ENCODE data around the gene FARSA. TPM values are rescaled to one million over a fixed set of nuclear protein-coding genes. Genes with fewer than 3 reads are reported as not detected.

FARSA gene
- total RNA-seq, 1 donor from 2014 or later = 76.7 TPM

GRCh38 chr19:12881172-12881808 is 52.2 kb downstream of the FARSA start, which contains the start of gene DNASE2:
DNASE2 (minus strand) TSS chr19:12881449; CDS start chr19:12881375, 74 bp downstream.
- no peaks in the 10 kb centered on the region for H3K4me1 Mint-ChIP-seq (ENCODE audit: low read depth, unreplicated experiment)
- peak within 1 kb of the TSS; percentile 87 for H3K4me3 Mint-ChIP-seq (ENCODE audit: unreplicated experiment)
- DNase-seq (ENCODE audit: low read depth) (peak; percentile 82), FAIRE-seq (no peak)
- H3K36me3 Mint-ChIP-seq (ENCODE audit: low read depth, unreplicated experiment) = peaks cover 8% of the 10 kb centered on the region
- no peaks in the 10 kb centered on the region for H3K36me3 ChIP-seq (ENCODE audit: insufficient read depth, low read length)
- H3K27ac ChIP-seq (ENCODE audit: low read depth, low read length) = peak within 1 kb of the TSS; percentile 5
- no peak for TF ChIP-seq CTCF (IDR thresholded peaks at IDR 0.05; ENCODE audit: insufficient read depth, low read depth, low read length)
- TF ChIP-seq EZH2 (IDR thresholded peaks at IDR 0.05; ENCODE audit: insufficient read depth, low read length) = no peak
- no peaks in the 10 kb centered on the region for H4K20me1 ChIP-seq (ENCODE audit: insufficient read depth, low read length)
- peak within 1 kb of the TSS; percentile 75 for H3K27ac Mint-ChIP-seq (ENCODE audit: unreplicated experiment)
- no peaks in the 10 kb centered on the region for H3K79me2 ChIP-seq (ENCODE audit: insufficient read depth, low read length)
- H3K9me3 Mint-ChIP-seq (ENCODE audit: unreplicated experiment) = no peaks in the 10 kb centered on the region
- peaks cover 17% of the 10 kb centered on the region for H3K9me3 ChIP-seq (ENCODE audit: insufficient read depth, low read depth, low read length)
- H3K4me2 ChIP-seq (ENCODE audit: low read length) = peak within 1 kb of the TSS; percentile 94
- peaks cover 18% of the 10 kb centered on the region for H3K27me3 Mint-ChIP-seq (ENCODE audit: low read depth, unreplicated experiment)
- no peaks in the 10 kb centered on the region for H3K4me1 ChIP-seq (ENCODE audit: insufficient read depth, low read length)
- peak within 1 kb of the TSS; percentile 70 for H3K4me3 ChIP-seq (ENCODE audit: insufficient read depth, low read depth, low read length)
- peak within 1 kb of the TSS; percentile 78 for H3K9ac ChIP-seq (ENCODE audit: low read length)
- peaks cover 20% of the 10 kb centered on the region for H3K27me3 ChIP-seq (ENCODE audit: insufficient read depth, low read length)
- H2AFZ ChIP-seq (ENCODE audit: low read depth, low read length) = peak within 1 kb of the TSS; percentile 90

GRCh38 chr19:12880551-12881171 is 52.9 kb downstream of the FARSA start:
- Histone ChIP-seq H2AFZ (ENCODE audit: low read depth, low read length) (peak overlapping the region; percentile 90), H4K20me1 (ENCODE audit: insufficient read depth, low read length) (no peaks in the 10 kb centered on the region), H3K27me3 (ENCODE audit: insufficient read depth, low read length) (peaks cover 18% of the 10 kb centered on the region), H3K4me1 (ENCODE audit: insufficient read depth, low read length) (no peaks in the 10 kb centered on the region), H3K9me3 (ENCODE audit: insufficient read depth, low read depth, low read length) (peaks cover 17% of the 10 kb centered on the region), H3K27ac (ENCODE audit: low read depth, low read length) (no peak overlapping the region), H3K79me2 (ENCODE audit: insufficient read depth, low read length) (no peaks in the 10 kb centered on the region), H3K9ac (ENCODE audit: low read length) (peak overlapping the region; percentile 78), H3K4me3 (ENCODE audit: insufficient read depth, low read depth, low read length) (peak overlapping the region; percentile 70), H3K4me2 (ENCODE audit: low read length) (peak overlapping the region; percentile 94), H3K36me3 (ENCODE audit: insufficient read depth, low read length) (no peaks in the 10 kb centered on the region)
- DNase-seq (ENCODE audit: low read depth) (peak; percentile 6), FAIRE-seq (no peak)
- H3K36me3 Mint-ChIP-seq (ENCODE audit: low read depth, unreplicated experiment) = peaks cover 8% of the 10 kb centered on the region
- H3K9me3 Mint-ChIP-seq (ENCODE audit: unreplicated experiment) = no peaks in the 10 kb centered on the region
- H3K27me3 Mint-ChIP-seq (ENCODE audit: low read depth, unreplicated experiment) = peaks cover 15% of the 10 kb centered on the region
- H3K27ac Mint-ChIP-seq (ENCODE audit: unreplicated experiment) = peak overlapping the region; percentile 75
- H3K4me1 Mint-ChIP-seq (ENCODE audit: low read depth, unreplicated experiment) = no peaks in the 10 kb centered on the region
- TF ChIP-seq CTCF (IDR thresholded peaks at IDR 0.05; ENCODE audit: insufficient read depth, low read depth, low read length) (no peak), EZH2 (IDR thresholded peaks at IDR 0.05; ENCODE audit: insufficient read depth, low read length) (no peak)
- H3K4me3 Mint-ChIP-seq (ENCODE audit: unreplicated experiment) = peak overlapping the region; percentile 87

- FAIRE-seq = no peak
- Histone ChIP-seq H3K36me3 (ENCODE audit: insufficient read depth, low read length) (no peaks in the 10 kb centered on the region), H3K27ac (ENCODE audit: low read depth, low read length) (no peak overlapping the region), H3K4me3 (ENCODE audit: insufficient read depth, low read depth, low read length) (no peak overlapping the region), H2AFZ (ENCODE audit: low read depth, low read length) (no peak overlapping the region), H3K9ac (ENCODE audit: low read length) (no peak overlapping the region), H4K20me1 (ENCODE audit: insufficient read depth, low read length) (no peaks in the 10 kb centered on the region), H3K79me2 (ENCODE audit: insufficient read depth, low read length) (no peaks in the 10 kb centered on the region), H3K27me3 (ENCODE audit: insufficient read depth, low read length) (peaks cover 2% of the 10 kb centered on the region), H3K9me3 (ENCODE audit: insufficient read depth, low read depth, low read length) (no peaks in the 10 kb centered on the region), H3K4me1 (ENCODE audit: insufficient read depth, low read length) (no peaks in the 10 kb centered on the region), H3K4me2 (ENCODE audit: low read length) (no peak overlapping the region)
- Mint-ChIP-seq H3K4me1 (ENCODE audit: low read depth, unreplicated experiment) (no peaks in the 10 kb centered on the region), H3K27ac (ENCODE audit: unreplicated experiment) (peak overlapping the region; percentile 41), H3K4me3 (ENCODE audit: unreplicated experiment) (no peak overlapping the region), H3K36me3 (ENCODE audit: low read depth, unreplicated experiment) (peaks cover 22% of the 10 kb centered on the region), H3K9me3 (ENCODE audit: unreplicated experiment) (peaks cover 5% of the 10 kb centered on the region), H3K27me3 (ENCODE audit: low read depth, unreplicated experiment) (no peaks in the 10 kb centered on the region)
- no peak for DNase-seq (ENCODE audit: low read depth)
- no peak for TF ChIP-seq CTCF (IDR thresholded peaks at IDR 0.05; ENCODE audit: insufficient read depth, low read depth, low read length)
- no peak for TF ChIP-seq EZH2 (IDR thresholded peaks at IDR 0.05; ENCODE audit: insufficient read depth, low read length)
Measured at GRCh38 chr19:12875086-12875485, 58.4 kb downstream of the FARSA start.

Data from astrocyte (in vitro differentiated cells and primary cell).